NCI-H226 (cell line): ENCODE measurements around the gene ZNF528.

Experiments
- DNase-seq: peaks from one replicate; pipeline ENCODE4 v3.0.0-alpha.2; 2015

ZNF528 gene

GRCh38 chr19:52397310-52398080 is at the start of gene ZNF528:
Gene ZNF528, plus strand, starts transcription at chr19:52397849. Its CDS starts 4,165 bp downstream, at chr19:52402014.
- peak; percentile 87 for DNase-seq

- no peak for DNase-seq
These were observed 46.1 kb upstream of the ZNF528 start for GRCh38 chr19:52351512-52351911.

DNA sequence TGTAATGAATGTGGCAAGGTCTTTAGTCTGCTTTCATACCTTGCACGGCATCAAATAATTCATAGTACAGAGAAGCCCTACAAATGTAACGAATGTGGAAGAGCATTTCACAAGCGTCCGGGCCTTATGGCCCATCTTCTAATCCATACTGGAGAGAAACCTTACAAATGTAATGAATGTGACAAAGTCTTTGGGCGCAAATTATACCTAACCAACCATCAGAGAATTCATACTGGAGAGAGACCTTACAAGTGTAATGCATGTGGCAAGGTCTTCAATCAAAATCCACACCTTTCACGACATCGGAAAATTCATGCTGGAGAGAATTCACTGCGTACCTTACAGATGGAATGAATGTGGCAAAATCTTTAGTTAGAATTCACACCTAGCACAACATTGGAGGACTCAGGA is 31.2 kb upstream of the ZNF528 start:
- DNase-seq: no peak

GRCh38 chr19:52369559-52370340 is 27.9 kb upstream of the ZNF528 start, which contains the start of gene ZNF880:
Gene ZNF880, plus strand, starts transcription at chr19:52369923. Its CDS starts 43 bp downstream, at chr19:52369966.
- peak; percentile 75 for DNase-seq

DNA sequence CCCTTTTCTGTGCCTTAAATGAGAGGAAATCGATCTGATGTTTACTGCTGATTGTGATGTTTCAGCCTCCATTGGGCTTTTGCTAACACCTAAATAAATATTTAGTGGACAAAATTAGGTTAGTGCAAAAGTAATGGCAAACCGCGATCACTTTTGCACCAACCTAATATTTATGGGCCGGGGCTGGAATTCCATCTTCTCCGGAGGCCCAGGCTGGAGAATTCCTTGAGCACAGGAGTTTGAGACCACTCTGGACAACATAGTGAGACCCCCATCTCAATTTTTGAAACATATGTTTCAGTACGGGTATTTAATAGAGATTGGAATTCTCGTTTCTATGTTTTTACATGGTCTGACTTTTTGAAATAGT is 27.3 kb upstream of the ZNF528 start:
- DNase-seq: no peak

GRCh38 chr19:52391135-52391534 is 6.5 kb upstream of the ZNF528 start:
- no peak for DNase-seq

DNA sequence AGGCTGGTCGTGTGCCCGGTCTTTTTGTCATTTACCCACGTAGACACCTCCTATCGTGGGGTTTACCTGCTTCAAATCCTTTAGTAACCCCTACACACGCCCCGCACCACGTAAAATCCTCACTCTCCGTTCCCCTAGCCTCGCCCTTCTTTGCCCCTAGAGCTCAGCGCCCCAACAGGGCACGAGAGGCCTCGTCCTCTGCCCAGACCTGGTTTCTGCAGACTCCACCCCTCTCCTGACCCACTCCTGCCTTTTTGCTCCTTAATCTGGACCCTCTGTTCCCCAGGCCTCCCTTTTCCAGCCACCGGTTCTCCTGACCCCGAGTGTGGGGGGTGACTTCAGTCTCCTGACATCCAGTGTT is 412 bp downstream of the ZNF528 start:
- DNase-seq: no peak

GRCh38 chr19:52410276-52410675 is 12.6 kb downstream of the ZNF528 start:
- no peak for DNase-seq

DNA sequence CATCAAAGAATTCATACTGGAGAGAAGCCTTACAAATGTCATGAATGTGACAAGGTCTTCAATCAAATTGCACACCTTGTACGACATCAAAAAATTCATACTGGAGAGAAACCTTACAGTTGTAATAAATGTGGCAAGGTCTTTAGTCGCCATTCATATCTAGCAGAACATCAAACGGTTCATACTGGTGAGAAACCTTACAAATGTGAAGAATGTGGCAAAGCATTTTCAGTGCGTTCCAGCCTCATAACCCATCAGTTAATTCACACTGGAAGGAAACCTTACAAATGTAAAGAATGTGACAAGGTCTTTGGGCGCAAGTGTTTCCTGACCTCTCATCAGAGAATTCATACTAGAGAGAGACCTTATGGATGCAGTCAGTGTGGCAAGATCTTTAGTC is 18.1 kb downstream of the ZNF528 start:
- no peak for DNase-seq

- no peak for DNase-seq
These were observed 31.3 kb downstream of the ZNF528 start, which contains the start of gene ZNF534 for GRCh38 chr19:52428937-52429336. Gene ZNF534, plus strand, starts transcription at chr19:52429148. Its CDS starts 2,327 bp downstream, at chr19:52431475.

GRCh38 chr19:52442179-52442578 is 44.5 kb downstream of the ZNF528 start:
- DNase-seq: no peak

DNA sequence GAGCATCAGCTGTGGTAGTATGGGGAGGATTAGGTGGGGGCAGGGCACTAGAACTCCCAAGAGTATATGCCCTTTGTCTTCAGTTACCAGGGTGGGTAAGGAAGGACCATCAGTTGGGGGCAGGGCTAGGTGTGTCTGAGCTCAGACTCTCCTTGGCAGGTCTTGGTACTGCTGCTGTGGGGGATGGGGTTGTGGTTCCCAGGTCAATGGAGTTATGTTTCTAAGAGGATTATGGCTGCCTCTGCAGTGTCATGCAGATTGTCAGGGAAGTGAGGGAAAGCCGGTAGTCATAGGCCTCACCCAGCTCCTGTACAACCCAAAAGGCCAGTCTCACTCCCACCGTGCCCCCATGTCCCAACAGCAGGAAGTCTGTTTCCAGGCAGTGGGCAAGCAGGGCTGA is 46.9 kb downstream of the ZNF528 start:
- DNase-seq: no peak

GRCh38 chr19:52451241-52451640 is 53.6 kb downstream of the ZNF528 start:
- DNase-seq: no peak

- no peak for DNase-seq
These were observed 55.9 kb downstream of the ZNF528 start, which contains the start of gene ZNF578 for GRCh38 chr19:52453324-52454094. Gene ZNF578, plus strand, starts transcription at chr19:52453553. Its CDS starts 48,293 bp downstream, at chr19:52501846.

DNA sequence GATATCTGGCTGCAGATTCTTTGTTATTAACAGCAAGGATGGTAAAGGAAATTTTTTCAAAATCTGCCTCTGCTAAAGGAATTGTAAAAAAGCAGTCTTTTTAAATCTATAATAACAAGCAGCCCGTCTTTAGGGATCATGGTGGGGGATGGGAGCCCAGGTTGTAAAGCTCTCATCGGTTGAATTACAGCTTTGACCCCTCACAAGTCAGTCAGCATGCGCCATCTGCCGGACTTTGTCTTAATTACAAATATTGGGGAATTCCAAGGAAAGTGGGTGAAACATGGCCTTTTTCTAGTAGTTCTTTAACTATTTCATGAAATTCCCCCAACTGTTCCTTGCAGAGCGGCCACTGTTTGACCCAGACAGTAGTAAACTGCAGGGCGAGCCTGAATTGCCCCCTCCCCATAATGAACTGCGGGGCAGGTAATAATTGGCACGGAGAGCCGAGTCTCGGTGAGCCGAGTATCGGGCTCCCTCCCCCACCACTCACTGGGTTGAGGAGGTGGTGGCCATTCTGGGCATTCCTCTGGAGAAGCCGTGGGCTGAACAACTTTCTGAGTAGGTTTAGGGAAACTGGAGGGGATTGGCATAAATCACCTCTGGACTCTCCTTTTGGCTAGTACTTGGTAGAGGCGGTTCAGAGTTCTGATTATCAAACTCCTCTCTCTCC is 67.3 kb downstream of the ZNF528 start:
- DNase-seq: no peak
